MCF 10A (cell line): ENCODE data around the gene CDH11. TPM values are rescaled to one million over a fixed set of nuclear protein-coding genes. Genes with fewer than 3 reads are reported as not detected.

Source experiments
- BruUV-seq: library from RNA; stranded (reverse); fragments of 400-500 nt; replicated peaks from 2 replicates; lab custom pipeline; 2021; lab: Mats Ljungman, UMichigan
- CTCF ChIA-PET: fragments of 300-600 bp; sonication (Branson Sonifier 250); formaldehyde crosslinking; extraction: SDS; loops from one replicate; lab custom pipeline; 2021; ENCODE audit warnings: antibody characterized with exemption, inconsistent platforms; lab: Yijun Ruan, JAX
- POLR2A ChIA-PET: fragments of 300-600, 350-650 bp; sonication (Branson Sonifier 250); formaldehyde crosslinking; extraction: SDS; loops from one replicate; lab custom pipeline; 2020; ENCODE audit warnings: antibody characterized with exemption, inconsistent platforms; lab: Yijun Ruan, JAX
- DNase-seq: peaks from one replicate; pipeline ENCODE4 v3.0.0-alpha.2; 2018; ENCODE audit not compliant: unreplicated experiment
- H3K27ac Mint-ChIP-seq: one replicate; pipeline ENCODE4 v1.8.0; 2022; ENCODE audit warnings: mild to moderate bottlenecking, low read depth, mixed read lengths; ENCODE audit not compliant: unreplicated experiment
- H3K27me3 Mint-ChIP-seq: one replicate; pipeline ENCODE4 v1.8.0; 2022; ENCODE audit warnings: mixed read lengths; ENCODE audit not compliant: insufficient read depth, unreplicated experiment
- H3K36me3 Mint-ChIP-seq: one replicate; pipeline ENCODE4 v1.8.0; 2022; ENCODE audit warnings: mild to moderate bottlenecking, moderate library complexity, mixed read lengths; ENCODE audit not compliant: insufficient read depth, unreplicated experiment
- H3K4me1 Mint-ChIP-seq: one replicate; pipeline ENCODE4 v1.8.0; 2022; ENCODE audit warnings: mixed read lengths; ENCODE audit not compliant: insufficient read depth, unreplicated experiment
- H3K4me3 Mint-ChIP-seq: one replicate; pipeline ENCODE4 v1.8.0; 2022; ENCODE audit warnings: mild to moderate bottlenecking, moderate library complexity, mixed read lengths; ENCODE audit not compliant: unreplicated experiment
- H3K9me3 Mint-ChIP-seq: one replicate; pipeline ENCODE4 v1.8.0; 2022; ENCODE audit warnings: mixed read lengths; ENCODE audit not compliant: unreplicated experiment
- CTCF ChIP-seq: fragments of 200-600 bp; IDR thresholded peaks from one replicate; pipeline ENCODE4 v1.8.0; 2022; ENCODE audit warnings: antibody characterized with exemption, mild to moderate bottlenecking; ENCODE audit not compliant: unreplicated experiment
- intact Hi-C: fragments of 100-400 bp; cut with micrococcal nuclease; formaldehyde crosslinking; loops from 2 replicates; pipeline ENCODE4 v1.14.1; 2022
- total RNA-seq: library from RNA; stranded (reverse); gene quantifications from 2 replicates; pipeline ENCODE4 v1.2.3, GENCODE V29; 2022

The CDH11 gene
- total RNA-seq, 1 experiment from 2014 or later = 0.33 TPM

- DNase-seq = no peak
- peaks cover 14% of the 10 kb centered on the region for H3K9me3 Mint-ChIP-seq
- POLR2A ChIA-PET = no interaction called here
- H3K4me1 Mint-ChIP-seq = no peaks in the 10 kb centered on the region
- no peak overlapping the region for H3K27ac Mint-ChIP-seq
- H3K4me3 Mint-ChIP-seq = no peak overlapping the region
- no peaks in the 10 kb centered on the region for H3K27me3 Mint-ChIP-seq
- no peaks in the 10 kb centered on the region for H3K36me3 Mint-ChIP-seq
- intact Hi-C loops = no loop called here
- CTCF ChIA-PET = interaction anchor here (0.6 kb wide), 1 partner anchor 8 kb away, joined by 3 read pairs; no protein-coding TSS in a partner anchor
- TF ChIP-seq CTCF = no peak
- BruUV-seq = no TSS peak
Measured at GRCh38 chr16:64907844-64908243, 214.0 kb downstream of the CDH11 start.

GRCh38 chr16:64903770-64904169, 218.1 kb downstream of the CDH11 start:
- BruUV-seq = no TSS peak
- intact Hi-C loops = no loop called here
- Mint-ChIP-seq H3K4me1 (no peaks in the 10 kb centered on the region), H3K27me3 (no peaks in the 10 kb centered on the region), H3K9me3 (peaks cover 22% of the 10 kb centered on the region), H3K27ac (no peak overlapping the region), H3K36me3 (no peaks in the 10 kb centered on the region), H3K4me3 (no peak overlapping the region)
- no peak for TF ChIP-seq CTCF
- no peak for DNase-seq
- ChIA-PET POLR2A (no interaction called here), CTCF (interaction anchor here (0.6 kb wide), 1 partner anchor 728 kb away, joined by 3 read pairs; no protein-coding TSS in a partner anchor)

GRCh38 chr16:64900517-64900916, 221.3 kb downstream of the CDH11 start:
- intact Hi-C loops = no loop called here
- H3K4me3 Mint-ChIP-seq = no peak overlapping the region
- peaks cover 8% of the 10 kb centered on the region for H3K9me3 Mint-ChIP-seq
- no peaks in the 10 kb centered on the region for H3K27me3 Mint-ChIP-seq
- peaks cover 1% of the 10 kb centered on the region for H3K36me3 Mint-ChIP-seq
- no peak overlapping the region for H3K27ac Mint-ChIP-seq
- ChIA-PET POLR2A (no interaction called here), CTCF (interaction anchor here (0.9 kb wide), 1 partner anchor 129 kb away, joined by 5 read pairs; no protein-coding TSS in a partner anchor)
- no TSS peak for BruUV-seq
- TF ChIP-seq CTCF = no peak
- no peaks in the 10 kb centered on the region for H3K4me1 Mint-ChIP-seq
- no peak for DNase-seq

- intact Hi-C loops = no loop called here
- Mint-ChIP-seq H3K9me3 (peaks cover 7% of the 10 kb centered on the region), H3K27me3 (no peaks in the 10 kb centered on the region)
Measured at GRCh38 chr16:64900019-64900418, 221.8 kb downstream of the CDH11 start.

More at GRCh38 chr16:64900019-64900418, 221.8 kb downstream of the CDH11 start:
- no peak for TF ChIP-seq CTCF
- no peaks in the 10 kb centered on the region for H3K4me1 Mint-ChIP-seq
- H3K4me3 Mint-ChIP-seq = no peak overlapping the region
- H3K27ac Mint-ChIP-seq = no peak overlapping the region
- BruUV-seq = no TSS peak
- H3K36me3 Mint-ChIP-seq = peaks cover 6% of the 10 kb centered on the region
- POLR2A ChIA-PET = interaction anchor here (0.6 kb wide), 1 partner anchor 46 kb away, joined by 3 read pairs; no protein-coding TSS in a partner anchor
- CTCF ChIA-PET = interaction anchor here (0.9 kb wide), 1 partner anchor 129 kb away, joined by 5 read pairs; no protein-coding TSS in a partner anchor
- no peak for DNase-seq
